OCI-LY1 (cell line): ENCODE measurements around the gene EIF1AX.

Source experiments
- H2AFZ ChIP-seq: fragments of 200-600 bp; sonication (generic), shearing (Covaris generic); 2 replicates; pipeline ENCODE4 v1.6.0; 2014; ENCODE audit warnings: antibody characterized with exemption, mild to moderate bottlenecking, low read length
- H3F3A ChIP-seq: fragments of 200-600 bp; sonication (generic), shearing (Covaris generic); 2 replicates; pipeline ENCODE4 v1.6.0; 2014; ENCODE audit warnings: mild to moderate bottlenecking, antibody characterized with exemption, low read length, moderate library complexity; ENCODE audit not compliant: insufficient read depth
- H3K27ac ChIP-seq: fragments of 200-600 bp; sonication (generic); 2 replicates; pipeline ENCODE4 v1.5.1; 2014; ENCODE audit warnings: low read length, mixed run types, mild to moderate bottlenecking, low read depth; ENCODE audit not compliant: poor library complexity, severe bottlenecking
- H3K27me3 ChIP-seq: fragments of 200-600 bp; sonication (generic); 2 replicates; pipeline ENCODE4 v1.6.0; 2014; ENCODE audit warnings: antibody characterized with exemption, mild to moderate bottlenecking, low read length, moderate library complexity; ENCODE audit not compliant: insufficient read depth
- H3K36me3 ChIP-seq: fragments of 200-600 bp; sonication (generic); 2 replicates; pipeline ENCODE4 v1.6.1; 2014; ENCODE audit warnings: mild to moderate bottlenecking, antibody characterized with exemption, low read length, moderate library complexity, mixed read lengths; ENCODE audit not compliant: insufficient read depth
- H3K4me1 ChIP-seq: fragments of 200-600 bp; sonication (generic); 2 replicates; pipeline ENCODE4 v1.5.1; 2014; ENCODE audit warnings: mild to moderate bottlenecking, low read length, moderate library complexity; ENCODE audit not compliant: insufficient read depth, severe bottlenecking
- H3K4me2 ChIP-seq: fragments of 200-600 bp; sonication (generic), shearing (Covaris generic); 2 replicates; pipeline ENCODE4 v1.6.1; 2014; ENCODE audit warnings: low read length
- H3K4me3 ChIP-seq: fragments of 200-600 bp; sonication (generic); 2 replicates; pipeline ENCODE4 v1.5.1; 2014; ENCODE audit warnings: low read length, low read depth, mild to moderate bottlenecking, mixed read lengths; ENCODE audit not compliant: poor library complexity, severe bottlenecking
- H3K79me2 ChIP-seq: fragments of 200-600 bp; shearing (Covaris generic); 2 replicates; pipeline ENCODE4 v1.6.1; 2016; ENCODE audit warnings: mixed run types, low read length, mixed read lengths; ENCODE audit not compliant: insufficient read depth
- H3K9ac ChIP-seq: fragments of 200-600 bp; sonication (generic), shearing (Covaris generic); 2 replicates; pipeline ENCODE4 v1.6.1; 2014; ENCODE audit warnings: mild to moderate bottlenecking, low read length, mixed read lengths
- H3K9me2 ChIP-seq: fragments of 200-600 bp; sonication (generic), shearing (Covaris generic); 2 replicates; pipeline ENCODE4 v1.6.1; 2014; ENCODE audit warnings: low read depth, mild to moderate bottlenecking, low read length, mixed read lengths
- H3K9me3 ChIP-seq: fragments of 200-600 bp; shearing (Covaris generic); 2 replicates; pipeline ENCODE4 v1.6.1; 2014; ENCODE audit warnings: low read length, mixed read lengths
- H4K20me1 ChIP-seq: fragments of 200-600 bp; sonication (generic), shearing (Covaris generic); 2 replicates; pipeline ENCODE4 v1.6.0; 2016; ENCODE audit warnings: mild to moderate bottlenecking, low read length; ENCODE audit not compliant: insufficient read depth
- EZH2 ChIP-seq: fragments of 200-600 bp; sonication (generic), shearing (Covaris generic); IDR thresholded peaks from 2 replicates; pipeline ENCODE4 v1.8.0; 2017; ENCODE audit warnings: borderline replicate concordance, mixed run types, mild to moderate bottlenecking, antibody characterized with exemption, low read length, moderate library complexity, mixed read lengths
- TF ChIP-seq, protein P1 (sequence below): fragments of 200-600 bp; sonication (generic), shearing (Covaris generic); IDR thresholded peaks from 2 replicates; pipeline ENCODE4 v1.5.1; 2017; ENCODE audit warnings: mild to moderate bottlenecking, antibody characterized with exemption, low read length, moderate library complexity, mixed read lengths

EIF1AX gene

DNA sequence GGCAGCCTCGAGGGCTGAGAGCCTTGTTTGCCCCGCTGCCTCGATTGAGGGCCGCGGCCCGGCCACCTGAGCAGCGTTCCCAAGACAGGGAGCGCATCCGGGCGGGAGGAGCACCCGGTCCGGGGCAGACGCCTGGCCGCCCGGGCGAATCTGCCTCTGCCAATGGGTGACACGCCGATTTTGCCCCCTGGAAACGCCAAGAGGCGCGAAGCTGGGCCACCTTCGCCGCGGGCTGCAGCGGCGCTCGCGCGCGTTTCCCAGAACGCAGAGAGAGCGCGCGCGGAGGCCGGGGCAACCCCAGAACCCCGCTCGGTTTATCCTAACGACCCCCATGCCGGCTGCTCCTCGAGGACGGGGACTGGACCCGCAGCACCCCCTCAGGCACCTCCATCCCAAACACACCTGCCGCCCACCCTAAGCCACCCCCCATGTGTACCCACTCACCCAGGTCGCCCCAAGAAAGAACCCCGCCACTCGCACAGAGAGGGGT, 25.5 kb downstream of the EIF1AX start:
- TF ChIP-seq EZH2 = no peak
- TF ChIP-seq, protein P1, sequence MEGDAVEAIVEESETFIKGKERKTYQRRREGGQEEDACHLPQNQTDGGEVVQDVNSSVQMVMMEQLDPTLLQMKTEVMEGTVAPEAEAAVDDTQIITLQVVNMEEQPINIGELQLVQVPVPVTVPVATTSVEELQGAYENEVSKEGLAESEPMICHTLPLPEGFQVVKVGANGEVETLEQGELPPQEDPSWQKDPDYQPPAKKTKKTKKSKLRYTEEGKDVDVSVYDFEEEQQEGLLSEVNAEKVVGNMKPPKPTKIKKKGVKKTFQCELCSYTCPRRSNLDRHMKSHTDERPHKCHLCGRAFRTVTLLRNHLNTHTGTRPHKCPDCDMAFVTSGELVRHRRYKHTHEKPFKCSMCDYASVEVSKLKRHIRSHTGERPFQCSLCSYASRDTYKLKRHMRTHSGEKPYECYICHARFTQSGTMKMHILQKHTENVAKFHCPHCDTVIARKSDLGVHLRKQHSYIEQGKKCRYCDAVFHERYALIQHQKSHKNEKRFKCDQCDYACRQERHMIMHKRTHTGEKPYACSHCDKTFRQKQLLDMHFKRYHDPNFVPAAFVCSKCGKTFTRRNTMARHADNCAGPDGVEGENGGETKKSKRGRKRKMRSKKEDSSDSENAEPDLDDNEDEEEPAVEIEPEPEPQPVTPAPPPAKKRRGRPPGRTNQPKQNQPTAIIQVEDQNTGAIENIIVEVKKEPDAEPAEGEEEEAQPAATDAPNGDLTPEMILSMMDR = no peak
- Histone ChIP-seq H3K4me3 (no peak overlapping the region), H3F3A (no peaks in the 10 kb centered on the region), H3K9me3 (no peaks in the 10 kb centered on the region), H3K79me2 (no peaks in the 10 kb centered on the region), H3K27ac (no peak overlapping the region), H2AFZ (no peak overlapping the region), H3K4me1 (no peaks in the 10 kb centered on the region), H3K4me2 (no peak overlapping the region), H4K20me1 (no peaks in the 10 kb centered on the region), H3K9ac (no peak overlapping the region), H3K36me3 (no peaks in the 10 kb centered on the region), H3K27me3 (no peaks in the 10 kb centered on the region), H3K9me2 (no peaks in the 10 kb centered on the region)

DNA sequence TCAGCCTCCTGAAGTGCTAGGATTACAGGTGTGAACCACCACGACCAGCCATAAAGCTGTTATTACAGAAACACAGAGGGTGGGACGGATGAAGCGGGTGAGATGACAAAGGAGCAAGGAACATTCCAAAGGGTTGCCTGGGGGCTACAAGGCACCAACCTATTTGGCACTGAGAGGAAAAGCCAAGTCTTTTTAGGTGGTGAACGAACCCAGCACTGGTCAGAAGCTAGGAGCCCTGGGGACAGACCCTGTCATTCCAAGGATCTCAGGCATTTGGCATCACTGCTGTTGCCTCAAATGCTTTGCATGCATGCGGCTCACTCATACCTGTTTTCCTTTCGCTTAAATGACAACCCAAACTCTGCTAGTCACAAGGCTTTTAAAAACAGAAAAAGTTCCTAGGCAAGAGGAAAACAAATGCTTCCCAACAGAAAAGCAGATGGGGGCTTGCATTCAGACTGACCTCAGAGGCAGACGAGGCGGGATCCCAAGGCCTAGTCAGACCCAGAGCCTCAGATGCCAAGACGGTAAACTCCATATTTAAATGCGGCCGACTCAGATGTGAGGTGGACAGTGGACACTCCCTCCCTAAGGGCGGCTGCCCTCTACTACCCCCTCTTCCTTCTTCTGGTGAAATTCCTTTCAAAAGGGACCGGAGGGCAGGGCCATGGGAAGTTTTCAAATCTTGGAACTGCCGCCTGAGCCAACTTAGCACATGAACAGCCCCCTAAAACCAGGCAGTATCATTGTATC, 29.4 kb downstream of the EIF1AX start:
- Histone ChIP-seq H3K79me2 (no peaks in the 10 kb centered on the region), H3K36me3 (no peaks in the 10 kb centered on the region), H3K27ac (no peak overlapping the region), H3K9me3 (no peaks in the 10 kb centered on the region), H3K9me2 (no peaks in the 10 kb centered on the region), H3K27me3 (no peaks in the 10 kb centered on the region), H3K9ac (no peak overlapping the region), H3F3A (no peaks in the 10 kb centered on the region), H3K4me1 (no peaks in the 10 kb centered on the region), H4K20me1 (no peaks in the 10 kb centered on the region), H2AFZ (no peak overlapping the region), H3K4me3 (no peak overlapping the region), H3K4me2 (no peak overlapping the region)
- TF ChIP-seq EZH2 = no peak
- TF ChIP-seq, protein P1 = no peak

DNA sequence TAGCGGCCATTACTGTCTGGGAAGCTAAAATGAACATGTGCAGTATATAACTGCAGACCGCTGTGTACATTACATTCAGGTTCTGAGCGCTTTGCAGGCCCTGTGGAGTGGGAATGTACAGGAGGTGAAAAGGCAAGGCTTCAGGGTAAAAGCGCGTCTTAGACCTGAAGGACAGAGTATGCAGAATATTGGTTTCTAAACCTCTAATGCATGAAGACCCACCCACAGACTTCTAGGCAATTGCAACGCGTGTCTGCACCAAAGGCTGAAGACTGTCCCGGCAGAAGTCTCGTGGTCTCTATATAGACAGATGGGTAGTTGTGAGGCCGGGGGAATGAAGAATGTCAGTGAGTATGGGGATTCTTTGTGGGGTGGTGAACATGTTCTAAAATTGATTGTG, 30.4 kb downstream of the EIF1AX start:
- Histone ChIP-seq H3K4me3 (no peak overlapping the region), H2AFZ (no peak overlapping the region), H3K79me2 (no peaks in the 10 kb centered on the region), H3K27me3 (no peaks in the 10 kb centered on the region), H3K9ac (no peak overlapping the region), H3K9me2 (no peaks in the 10 kb centered on the region), H3K27ac (no peak overlapping the region), H3K4me2 (no peak overlapping the region), H3K4me1 (no peaks in the 10 kb centered on the region), H3F3A (no peaks in the 10 kb centered on the region), H3K36me3 (no peaks in the 10 kb centered on the region), H3K9me3 (no peaks in the 10 kb centered on the region), H4K20me1 (no peaks in the 10 kb centered on the region)
- TF ChIP-seq, protein P1 = no peak
- TF ChIP-seq EZH2 = no peak
